ENCODE data around the gene ARHGDIG. TPM values are rescaled to one million over a fixed set of nuclear protein-coding genes. Genes with fewer than 3 reads are reported as not detected.

ARHGDIG gene
- total RNA-seq, 1 experiment from 2014 or later = 5.9 TPM

DNA sequence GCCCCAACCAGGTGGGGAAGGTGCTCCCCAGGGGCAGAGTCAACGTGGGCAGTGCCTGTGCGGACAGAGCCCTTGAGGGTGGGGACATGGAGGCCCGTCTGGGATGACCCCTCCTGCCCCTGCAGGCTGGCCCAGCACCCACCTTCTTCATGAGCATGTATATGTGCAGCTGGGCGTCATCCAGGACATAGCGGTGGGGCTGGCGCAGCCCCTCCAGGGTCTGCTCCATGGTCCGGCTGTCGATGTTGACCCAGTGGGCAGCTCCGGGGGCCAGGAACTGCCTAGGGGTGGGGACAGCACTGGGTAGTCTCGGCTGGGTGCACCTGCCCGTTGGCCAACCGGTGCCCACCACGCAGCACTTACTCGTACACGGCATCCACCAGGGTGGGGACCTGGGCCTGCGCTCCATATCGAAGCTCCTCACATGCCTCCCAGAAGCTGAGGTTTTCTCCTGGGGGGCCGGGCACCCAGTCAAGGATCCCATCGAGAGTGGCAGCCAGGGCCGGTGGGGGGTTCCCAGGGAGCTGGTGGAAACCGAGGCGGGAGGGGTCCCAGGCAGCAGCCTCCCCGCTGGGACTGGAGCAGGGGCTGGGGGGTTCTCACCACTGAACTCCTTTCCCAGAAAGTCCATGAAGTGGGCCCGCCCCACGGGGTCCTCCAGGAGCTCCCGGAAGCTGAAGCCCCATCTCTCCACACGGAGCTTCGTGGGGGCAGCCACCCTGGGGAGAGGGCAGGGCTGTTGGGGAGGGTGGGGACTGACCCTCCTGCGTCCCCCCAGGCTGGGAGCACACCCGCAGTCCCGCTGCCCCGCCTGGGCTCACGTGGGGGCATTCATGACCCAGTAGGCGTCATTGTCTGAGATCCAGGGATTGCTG lies 9.8 kb upstream of the ARHGDIG start:
- Histone ChIP-seq H2AK5ac (ENCODE audit: insufficient read length, low read length) (no peak overlapping the region), H3K14ac (ENCODE audit: insufficient read depth, low read length) (no peak overlapping the region; the same call in 1 of the 2 replicates), H3K4ac (ENCODE audit: low read depth, low read length) (no peak overlapping the region), H2BK120ac (ENCODE audit: low read depth, low read length, poor library complexity, severe bottlenecking) (no peak overlapping the region), H3K79me2 (ENCODE audit: insufficient read depth, low read length) (no peaks in the 10 kb centered on the region), H3K27me3 (ENCODE audit: insufficient read depth, low read length) (no peaks in the 10 kb centered on the region; the same call in 1 of the 2 replicates), H4K20me1 (ENCODE audit: control insufficient read depth, insufficient read depth, insufficient read length) (no peaks in the 10 kb centered on the region), H2BK20ac (ENCODE audit: low read depth, low read length, poor library complexity, severe bottlenecking) (no peak overlapping the region), H3K4me1 (ENCODE audit: insufficient read depth, low read length) (no peaks in the 10 kb centered on the region), H3K23me2 (ENCODE audit: insufficient read length, low read depth, low read length, poor library complexity, severe bottlenecking) (peaks cover 5% of the 10 kb centered on the region), H3K56ac (ENCODE audit: insufficient read length, low read depth, low read length) (no peak overlapping the region), H2BK12ac (ENCODE audit: insufficient read length, low read depth, low read length) (no peak overlapping the region), H4K5ac (ENCODE audit: insufficient read length, low read depth, low read length) (no peak overlapping the region), H3K27ac (ENCODE audit: insufficient read length, low read depth, low read length) (no peak overlapping the region), H2BK15ac (ENCODE audit: low read depth, low read length) (no peak overlapping the region), H2AFZ (ENCODE audit: low read length) (no peak overlapping the region), H3K23ac (ENCODE audit: insufficient read length, low read depth, low read length) (no peak overlapping the region), H3K4me2 (ENCODE audit: insufficient read depth, insufficient read length, low read length) (no peak overlapping the region), H3T11ph (ENCODE audit: low read length) (no peak overlapping the region), H3K9me3 (ENCODE audit: control insufficient read depth, low read depth, low read length) (no peaks in the 10 kb centered on the region), H2BK5ac (ENCODE audit: insufficient read length, low read length) (no peak overlapping the region), H4K8ac (replicated peaks; ENCODE audit: insufficient read length, low read depth, low read length) (no peak overlapping the region), H3K79me1 (ENCODE audit: insufficient read depth, low read depth, low read length, poor library complexity, severe bottlenecking) (no peaks in the 10 kb centered on the region), H3K18ac (ENCODE audit: insufficient read length, low read depth, low read length) (no peak overlapping the region), H3K9ac (ENCODE audit: extremely low read depth, insufficient read length, low read length) (no peak overlapping the region), H4K91ac (ENCODE audit: insufficient read length, low read depth, low read length) (no peak overlapping the region)
- no peak for TF ChIP-seq CTCF (conservative IDR thresholded peaks at IDR 0.05)
- Mint-ChIP-seq H3K27ac (no peak overlapping the region), H3K36me3 (ENCODE audit: insufficient read depth in 1 of 3, low read depth in 3 of 3) (no peaks in the 10 kb centered on the region), H3K27me3 (ENCODE audit: low read depth) (peaks cover 15% of the 10 kb centered on the region), H3K9me3 (no peaks in the 10 kb centered on the region; a peak in 1 of 5 replicates), H3K4me1 (peaks cover 0 to 8% of the 10 kb centered on the region in 2 experiments; a peak in 2 of 4 replicates), H3K4me3 (no peak overlapping the region; a peak in 1 of 5 replicates)
- no CpG with 5 or more reads among the region's 34 CpGs for WGBS (ENCODE audit: extremely low coverage, insufficient read length, low lambda C conversion rate)
- DNase-seq = peak; percentile 24

Measured in H9 (cell line).